NOMO-1 treated with DMSO at 0.1 percent for 48 hours (cell line): ENCODE measurements around the gene RPL23.

Experiments
- DNase-seq: peaks from one replicate; lab custom pipeline; 2025; ENCODE audit not compliant: unreplicated experiment; lab: John Stamatoyannopoulos, UW

RPL23 gene

GRCh38 chr17:38885044-38885727 lies 31.7 kb upstream of the RPL23 start:
- DNase-seq = no peak

GRCh38 chr17:38883592-38884526 lies 30.3 kb upstream of the RPL23 start:
- no peak for DNase-seq

- no peak for DNase-seq
Measured at GRCh38 chr17:38882870-38883269, 29.3 kb upstream of the RPL23 start.

GRCh38 chr17:38881600-38882191 lies 28.2 kb upstream of the RPL23 start:
- no peak for DNase-seq

GRCh38 chr17:38879878-38880665 lies 26.6 kb upstream of the RPL23 start:
- DNase-seq = no peak

GRCh38 chr17:38877130-38877851 lies 23.8 kb upstream of the RPL23 start:
- DNase-seq = no peak

GRCh38 chr17:38875477-38876075 lies 22.1 kb upstream of the RPL23 start:
- no peak for DNase-seq

GRCh38 chr17:38874505-38875400 lies 21.2 kb upstream of the RPL23 start:
- DNase-seq = no peak

GRCh38 chr17:38873640-38874380 lies 20.3 kb upstream of the RPL23 start:
- DNase-seq = no peak

- no peak for DNase-seq
Measured at GRCh38 chr17:38872671-38873385, 19.3 kb upstream of the RPL23 start.

GRCh38 chr17:38872027-38872511 lies 18.5 kb upstream of the RPL23 start:
- no peak for DNase-seq

GRCh38 chr17:38871247-38872015 lies 17.9 kb upstream of the RPL23 start:
- DNase-seq = peak; percentile 79

GRCh38 chr17:38870259-38871165 lies 17.0 kb upstream of the RPL23 start:
- DNase-seq = peak; percentile 64

- DNase-seq = peak; percentile 82
Measured at GRCh38 chr17:38869526-38870258, 16.2 kb upstream of the RPL23 start, which contains the start of gene LASP1. Gene LASP1 (plus strand): TSS chr17:38870058. CDS start chr17:38870190, 132 bp downstream.
